Left lung (tissue), 10 donors: ENCODE results near the gene PRAF2. TPM values are rescaled to one million over a fixed set of nuclear protein-coding genes. Genes with fewer than 3 reads are reported as not detected.

ENCODE experiments used
- ATAC-seq: fragments of 200-7000 bp; cut with Tn5 transposase; one replicate; pipeline ENCODE4 v1.9.1; 2020; ENCODE audit warnings: moderate library complexity
- DNase-seq, 4 donors: peaks; one replicate each; pipeline ENCODE4 v3.0.0-alpha.2; 2013 to 2020
- H3K27ac ChIP-seq, 2 donors: fragments of 200-600 bp; sonication (generic) in 1 of 2; one replicate each; pipeline versions ENCODE4 v1.5.0 to v1.8.0; 2020 to 2021
- H3K27me3 ChIP-seq, 2 donors: fragments of 200-600 bp; sonication (generic) in 1 of 2; one replicate each; pipeline versions ENCODE4 v1.5.0 to v1.8.0; 2020 to 2021
- H3K36me3 ChIP-seq, 2 donors: fragments of 200-600 bp; sonication (generic) in 1 of 2; one replicate each; pipeline versions ENCODE4 v1.5.0 to v1.8.0; 2020 to 2021
- H3K4me1 ChIP-seq, 2 donors: fragments of 200-600 bp; one replicate each; pipeline ENCODE4 v1.8.0; 2021
- H3K4me3 ChIP-seq, 2 donors: fragments of 200-600 bp; sonication (generic) in 1 of 2; one replicate each; pipeline versions ENCODE4 v1.5.0 to v1.8.0; 2020 to 2021; ENCODE audit warnings: mild to moderate bottlenecking in 1 of 2
- H3K9me3 ChIP-seq, 2 donors: fragments of 200-600 bp; sonication (generic) in 1 of 2; one replicate each; pipeline versions ENCODE4 v1.5.0 to v1.8.0; 2020 to 2021
- intact Hi-C, 2 donors: fragments of 100-400 bp; cut with DNase I; formaldehyde crosslinking; loops; one replicate each; pipeline versions ENCODE4 v1.11.2 to v1.14.2; 2022
- polyA plus RNA-seq, 6 donors: library from polyadenylated mRNA; unstranded; fragments of 120-200 nt; gene quantifications; one replicate each; pipeline ENCODE4 v1.2.1, GENCODE V29; 2013; ENCODE audit not compliant: insufficient read length in 6 of 6
- total RNA-seq, 2 donors: library from RNA; stranded (reverse); fragmentation: NEBNext Ultra II Directional; extraction: Animal tissue kit (Norgen Biotek cat#: 25700); gene quantifications; one replicate each; pipeline ENCODE4 v1.2.1, GENCODE V29; 2021
- TF ChIP-seq, protein P1 (sequence below), 2 donors: fragments of 200-600 bp; sonication (generic) in 1 of 2; IDR thresholded peaks; one replicate each; pipeline versions ENCODE4 v1.5.0 to v1.8.0; 2021; ENCODE audit warnings: antibody characterized with exemption in 2 of 2
- donor health status: DM: no; HTN: yes; CAD: no.
- donor health status: DM: no; HTN: no; CAD: no.

PRAF2 gene
- total and polyA plus RNA-seq, 8 donors: 26.6 to 40.0 (median 33.8) TPM

- intact Hi-C loops: no loop called here
- no peak for ATAC-seq
Observed at GRCh38 chrX:49037883-49038475, 35.8 kb downstream of the PRAF2 start.

GRCh38 chrX:49030283-49030682 lies 43.5 kb downstream of the PRAF2 start:
- intact Hi-C loops: no loop called here
- TF ChIP-seq, protein P1, sequence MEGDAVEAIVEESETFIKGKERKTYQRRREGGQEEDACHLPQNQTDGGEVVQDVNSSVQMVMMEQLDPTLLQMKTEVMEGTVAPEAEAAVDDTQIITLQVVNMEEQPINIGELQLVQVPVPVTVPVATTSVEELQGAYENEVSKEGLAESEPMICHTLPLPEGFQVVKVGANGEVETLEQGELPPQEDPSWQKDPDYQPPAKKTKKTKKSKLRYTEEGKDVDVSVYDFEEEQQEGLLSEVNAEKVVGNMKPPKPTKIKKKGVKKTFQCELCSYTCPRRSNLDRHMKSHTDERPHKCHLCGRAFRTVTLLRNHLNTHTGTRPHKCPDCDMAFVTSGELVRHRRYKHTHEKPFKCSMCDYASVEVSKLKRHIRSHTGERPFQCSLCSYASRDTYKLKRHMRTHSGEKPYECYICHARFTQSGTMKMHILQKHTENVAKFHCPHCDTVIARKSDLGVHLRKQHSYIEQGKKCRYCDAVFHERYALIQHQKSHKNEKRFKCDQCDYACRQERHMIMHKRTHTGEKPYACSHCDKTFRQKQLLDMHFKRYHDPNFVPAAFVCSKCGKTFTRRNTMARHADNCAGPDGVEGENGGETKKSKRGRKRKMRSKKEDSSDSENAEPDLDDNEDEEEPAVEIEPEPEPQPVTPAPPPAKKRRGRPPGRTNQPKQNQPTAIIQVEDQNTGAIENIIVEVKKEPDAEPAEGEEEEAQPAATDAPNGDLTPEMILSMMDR (IDR thresholded peaks at IDR 0.05): no peak
- ATAC-seq: no peak
- Histone ChIP-seq H3K27ac (no peak overlapping the region), H3K27me3 (no peaks in the 10 kb centered on the region), H3K4me1 (peaks cover 0 to 13% of the 10 kb centered on the region in 2 donors), H3K4me3 (no peak overlapping the region), H3K36me3 (peaks cover 0 to 95% of the 10 kb centered on the region in 2 donors), H3K9me3 (no peaks in the 10 kb centered on the region)
- DNase-seq: no peak

More at GRCh38 chrX:49037883-49038475, 35.8 kb downstream of the PRAF2 start:
- Histone ChIP-seq H3K27me3 (no peaks in the 10 kb centered on the region), H3K36me3 (peaks cover 0 to 62% of the 10 kb centered on the region in 2 donors), H3K27ac (no peak overlapping the region), H3K9me3 (no peaks in the 10 kb centered on the region), H3K4me1 (peaks cover 11 to 37% of the 10 kb centered on the region in 2 donors), H3K4me3 (no peak overlapping the region)
- TF ChIP-seq, protein P1 (IDR thresholded peaks at IDR 0.05): no peak
- DNase-seq: no peak

GRCh38 chrX:49029876-49030275 lies 43.9 kb downstream of the PRAF2 start:
- no peak overlapping the region for H3K27ac ChIP-seq
- peaks cover 0 to 13% of the 10 kb centered on the region in 2 donors for H3K4me1 ChIP-seq
- peaks cover 0 to 96% of the 10 kb centered on the region in 2 donors for H3K36me3 ChIP-seq
- ATAC-seq: peak; percentile 63
- H3K27me3 ChIP-seq: no peaks in the 10 kb centered on the region
- DNase-seq: no peak
- intact Hi-C loops: no loop called here
- H3K9me3 ChIP-seq: no peaks in the 10 kb centered on the region
- H3K4me3 ChIP-seq: no peak overlapping the region
- TF ChIP-seq, protein P1 (IDR thresholded peaks at IDR 0.05): no peak

Other genes with a start within 250 kb of the PRAF2 start
- not detected for gene ERAS, start 247.5 kb downstream of the PRAF2 start, total RNA-seq
- under 1 TPM in 5 of 6 donors, not detected in 1; 0.14 to 0.52 (median 0.26) TPM for gene ERAS, start 247.5 kb downstream of the PRAF2 start, polyA plus RNA-seq
- 1 to 10 TPM; 2.3 to 3.9 TPM for gene PCSK1N, start 238.4 kb downstream of the PRAF2 start, total RNA-seq
- gene PCSK1N, start 238.4 kb downstream of the PRAF2 start, polyA plus RNA-seq: 1 to 10 TPM; 1.4 to 4.9 (median 3.4) TPM
- gene TIMM17B, start 176.2 kb downstream of the PRAF2 start, total RNA-seq: 10 to 100 TPM; 36.7 to 41.0 TPM
- 10 to 100 TPM; 29.5 to 36.0 (median 33.4) TPM for gene TIMM17B, start 176.2 kb downstream of the PRAF2 start, polyA plus RNA-seq
- 10 to 100 TPM; 56.3 to 68.2 TPM for gene PQBP1, start 176.1 kb downstream of the PRAF2 start, total RNA-seq
- 10 to 100 TPM; 74.0 to 84.6 (median 79.8) TPM for gene PQBP1, start 176.1 kb downstream of the PRAF2 start, polyA plus RNA-seq
- gene SLC35A2, start 162.4 kb downstream of the PRAF2 start, total RNA-seq: 10 to 100 TPM; 38.0 to 39.4 TPM
- gene SLC35A2, start 162.4 kb downstream of the PRAF2 start, polyA plus RNA-seq: 10 to 100 TPM; 21.5 to 27.2 (median 22.6) TPM
- gene PIM2, start 155.0 kb downstream of the PRAF2 start, total RNA-seq: 10 to 100 TPM; 14.2 to 17.7 TPM
- 1 to 10 TPM; 4.6 to 8.3 (median 5.0) TPM for gene PIM2, start 155.0 kb downstream of the PRAF2 start, polyA plus RNA-seq
- gene OTUD5, start 116.4 kb downstream of the PRAF2 start, total RNA-seq: 10 to 100 TPM; 38.1 to 41.7 TPM
- gene OTUD5, start 116.4 kb downstream of the PRAF2 start, polyA plus RNA-seq: 10 to 100 TPM; 56.4 to 60.4 (median 59.6) TPM
- gene KCND1, start 102.2 kb downstream of the PRAF2 start, total RNA-seq: 1 to 10 TPM; 2.3 to 4.3 TPM
- 1 to 10 TPM; 4.0 to 5.7 (median 4.5) TPM for gene KCND1, start 102.2 kb downstream of the PRAF2 start, polyA plus RNA-seq
- gene GRIPAP1, start 71.7 kb downstream of the PRAF2 start, total RNA-seq: 10 to 100 TPM; 36.1 to 52.2 TPM
- 10 to 100 TPM; 49.1 to 67.1 (median 61.3) TPM for gene GRIPAP1, start 71.7 kb downstream of the PRAF2 start, polyA plus RNA-seq
- 10 to 100 TPM; 48.0 to 63.5 TPM for gene TFE3, start 30.6 kb downstream of the PRAF2 start, total RNA-seq
- 10 to 100 TPM; 36.2 to 46.6 (median 40.2) TPM for gene TFE3, start 30.6 kb downstream of the PRAF2 start, polyA plus RNA-seq
- gene CCDC120, start 15.0 kb downstream of the PRAF2 start, total RNA-seq: 10 to 100 TPM in 1 of 2 donors, 1 to 10 TPM in 1; 9.7 to 11.9 TPM
- 10 to 100 TPM; 13.5 to 19.5 (median 16.2) TPM for gene CCDC120, start 15.0 kb downstream of the PRAF2 start, polyA plus RNA-seq
- 10 to 100 TPM; 47.5 to 51.6 TPM for gene WDR45, start 5.9 kb upstream of the PRAF2 start, total RNA-seq
- 10 to 100 TPM; 45.8 to 61.5 (median 48.2) TPM for gene WDR45, start 5.9 kb upstream of the PRAF2 start, polyA plus RNA-seq
- 10 to 100 TPM; 15.5 to 15.7 TPM for gene GPKOW, start 49.7 kb upstream of the PRAF2 start, total RNA-seq
- 10 to 100 TPM; 19.9 to 24.8 (median 22.2) TPM for gene GPKOW, start 49.7 kb upstream of the PRAF2 start, polyA plus RNA-seq
- 1 to 10 TPM; 5.6 to 9.4 TPM for gene MAGIX, start 88.8 kb upstream of the PRAF2 start, total RNA-seq
- gene MAGIX, start 88.8 kb upstream of the PRAF2 start, polyA plus RNA-seq: 1 to 10 TPM; 1.6 to 4.0 (median 2.2) TPM
- gene PLP2, start 97.9 kb upstream of the PRAF2 start, total RNA-seq: 100 to 1,000 TPM in 1 of 2 donors, 10 to 100 TPM in 1; 79.8 to 241 TPM
- 10 to 100 TPM; 42.7 to 62.7 (median 49.7) TPM for gene PLP2, start 97.9 kb upstream of the PRAF2 start, polyA plus RNA-seq
- gene PRICKLE3, start 112.4 kb upstream of the PRAF2 start, total RNA-seq: 10 to 100 TPM; 14.0 to 17.6 TPM
- gene PRICKLE3, start 112.4 kb upstream of the PRAF2 start, polyA plus RNA-seq: 1 to 10 TPM; 5.5 to 6.6 (median 5.6) TPM
- 1 to 10 TPM; 2.1 to 3.0 TPM for gene SYP, start 126.2 kb upstream of the PRAF2 start, total RNA-seq
- gene SYP, start 126.2 kb upstream of the PRAF2 start, polyA plus RNA-seq: 1 to 10 TPM; 2.7 to 4.2 (median 3.1) TPM
- gene CACNA1F, start 159.3 kb upstream of the PRAF2 start, total RNA-seq: under 1 TPM; 0.21 to 0.73 TPM
- gene CACNA1F, start 159.3 kb upstream of the PRAF2 start, polyA plus RNA-seq: under 1 TPM; 0.20 to 0.63 (median 0.25) TPM
- 10 to 100 TPM; 14.4 to 16.8 TPM for gene CCDC22, start 161.5 kb upstream of the PRAF2 start, total RNA-seq
- 10 to 100 TPM; 12.9 to 16.3 (median 14.6) TPM for gene CCDC22, start 161.5 kb upstream of the PRAF2 start, polyA plus RNA-seq
- gene FOXP3, start 190.7 kb upstream of the PRAF2 start, total RNA-seq: under 1 TPM; 0.29 to 0.45 TPM
- gene FOXP3, start 190.7 kb upstream of the PRAF2 start, polyA plus RNA-seq: 1 to 10 TPM in 1 of 6 donors, under 1 TPM in 5; 0.41 to 1.0 (median 0.59) TPM
- gene PPP1R3F, start 195.8 kb upstream of the PRAF2 start, total RNA-seq: 1 to 10 TPM; 4.5 to 5.0 TPM
- gene PPP1R3F, start 195.8 kb upstream of the PRAF2 start, polyA plus RNA-seq: 1 to 10 TPM; 5.5 to 7.5 (median 6.5) TPM
- not detected for gene GAGE10, start 229.6 kb upstream of the PRAF2 start, total RNA-seq
- gene GAGE10, start 229.6 kb upstream of the PRAF2 start, polyA plus RNA-seq: under 1 TPM in 2 of 6 donors, not detected in 4; 0.31 to 0.33 TPM
- not detected for gene GAGE12J, start 248.0 kb upstream of the PRAF2 start, total RNA-seq
- not detected for gene GAGE12J, start 248.0 kb upstream of the PRAF2 start, polyA plus RNA-seq